Hepatocyte (in vitro differentiated cells): ENCODE measurements around the gene CECR2.

Experiments used
- CTCF ChIP-seq: fragments of 200-600 bp; sonication (generic); IDR thresholded peaks from 2 replicates; pipeline ENCODE4 v1.5.1; 2016; ENCODE audit warnings: antibody characterized with exemption, mild to moderate bottlenecking; ENCODE audit not compliant: poor library complexity
- EZH2phosphoT487 ChIP-seq: fragments of 200-600 bp; sonication (generic); IDR thresholded peaks from one replicate; pipeline ENCODE4 v1.6.1; 2018; ENCODE audit warnings: antibody characterized with exemption, mild to moderate bottlenecking, low read depth, moderate library complexity; ENCODE audit not compliant: unreplicated experiment, severe bottlenecking

GRCh38 chr22:17579535-17579981 is 210.3 kb downstream of the CECR2 start:
- TF ChIP-seq CTCF (no peak), EZH2phosphoT487 (no peak)
